GM12878 (cell line): ENCODE results near the gene GSTP1. TPM values are rescaled to one million over a fixed set of nuclear protein-coding genes. Genes with fewer than 3 reads are reported as not detected.

Experiments used
- ATAC-seq: fragments of 200-7000 bp; cut with Tn5 transposase; 3 replicates; pipeline ENCODE4 v1.9.1; 2020; ENCODE audit warnings: mild to moderate bottlenecking, moderate library complexity
- BruUV-seq: library from RNA; stranded (reverse); fragments of 400-500 nt; replicated peaks from 2 replicates; lab custom pipeline; 2021; lab: Mats Ljungman, UMichigan
- CTCF ChIA-PET: fragments of 300-600 bp; sonication (Branson Sonifier 250); formaldehyde crosslinking; extraction: SDS; loops from one replicate; lab custom pipeline; 2021; ENCODE audit warnings: inconsistent platforms; lab: Yijun Ruan, JAX
- POLR2A ChIA-PET: fragments of 350-600 bp; formaldehyde crosslinking; extraction: SDS; loops from one replicate; lab custom pipeline; 2021; ENCODE audit warnings: inconsistent platforms; lab: Charles Lee
- RAD21 ChIA-PET: fragments of 300-600 bp; sonication (Branson Sonifier 250); formaldehyde crosslinking; loops from one replicate; lab custom pipeline; 2023; ENCODE audit warnings: antibody characterized with exemption; ENCODE audit not compliant: unreplicated experiment; lab: Charles Lee
- SMC1A ChIA-PET: fragments of 300-600 bp; sonication (Branson Sonifier 250); formaldehyde crosslinking; loops from one replicate; lab custom pipeline; 2023; ENCODE audit not compliant: unreplicated experiment, uncharacterized antibody; lab: Charles Lee
- DNase-seq: peaks from one replicate; pipeline ENCODE4 v3.0.0-alpha.2; 2011; ENCODE audit warnings: low read depth, low spot score
- FAIRE-seq: peaks from 3 replicates; lab custom pipeline; 2011; peaks lifted over from hg19 to GRCh38; lab: Jason Lieb, UNC
- H2AFZ ChIP-seq: 2 replicates; pipeline ENCODE4 v1.6.0; 2011; ENCODE audit warnings: low read depth, low read length, control low read depth; ENCODE audit not compliant: control insufficient read depth
- H3K27ac ChIP-seq: 2 replicates; pipeline ENCODE4 v1.5.1; 2011; ENCODE audit warnings: control low read depth; ENCODE audit not compliant: control insufficient read depth, insufficient read depth
- H3K27me3 ChIP-seq, 2 experiments: replicated peaks in 1 of 2; 2 replicates each; pipeline versions ENCODE4 v1.6.0 to v1.6.1; 2011; ENCODE audit warnings: low read length in 1 of 2; ENCODE audit not compliant: control insufficient read depth in 2 of 2, insufficient read depth in 2 of 2
- H3K36me3 ChIP-seq, 2 experiments: 2 replicates each; pipeline ENCODE4 v1.5.1; 2011; ENCODE audit warnings: low read length in 1 of 2; ENCODE audit not compliant: control insufficient read depth in 2 of 2, insufficient read depth in 2 of 2
- H3K4me1 ChIP-seq: 2 replicates; pipeline ENCODE4 v1.6.1; 2011; ENCODE audit warnings: mild to moderate bottlenecking, low read length, moderate library complexity, mixed read lengths; ENCODE audit not compliant: control insufficient read depth, insufficient read depth
- H3K4me2 ChIP-seq: 2 replicates; pipeline ENCODE4 v1.6.0; 2011; ENCODE audit warnings: control low read depth; ENCODE audit not compliant: control insufficient read depth, insufficient read depth
- H3K4me3 ChIP-seq: fragments of 200-600 bp; sonication (generic); 2 replicates; pipeline ENCODE4 v1.5.1; 2016
- H3K79me2 ChIP-seq: 2 replicates; pipeline ENCODE4 v1.6.0; 2011; ENCODE audit warnings: low read length; ENCODE audit not compliant: control insufficient read depth, insufficient read depth
- H3K9ac ChIP-seq: 2 replicates; pipeline ENCODE4 v1.8.0; 2011; ENCODE audit warnings: low read length, control low read depth, mixed read lengths; ENCODE audit not compliant: control insufficient read depth, insufficient read depth
- H3K9me3 ChIP-seq: replicated peaks from 3 replicates; pipeline ENCODE4 v1.5.1; 2011; ENCODE audit warnings: mild to moderate bottlenecking, low read length; ENCODE audit not compliant: control insufficient read depth, insufficient read depth
- H4K20me1 ChIP-seq: 2 replicates; pipeline ENCODE4 v1.6.0; 2011; ENCODE audit not compliant: control insufficient read depth, insufficient read depth
- DPF2 ChIP-seq: fragments of 450-650 bp; IDR thresholded peaks from 2 replicates; pipeline ENCODE4 v1.6.1; 2017; ENCODE audit warnings: mild to moderate bottlenecking
- EED ChIP-seq: sonication (generic); IDR thresholded peaks from 2 replicates; pipeline ENCODE4 v1.6.1; 2016; ENCODE audit warnings: antibody characterized with exemption, low read depth
- EP300 ChIP-seq, 2 experiments: fragments of 150-350 bp in 1 of 2; IDR thresholded peaks; 2 replicates each; pipeline ENCODE4 v1.6.1; 2011 to 2012; ENCODE audit warnings: low read depth in 2 of 2, low read length in 2 of 2, borderline replicate concordance in 1 of 2, improper control_type of control experiment in 1 of 2, inconsistent platforms in 1 of 2; ENCODE audit not compliant: control insufficient read depth in 1 of 2
- EZH2 ChIP-seq: IDR thresholded peaks from 2 replicates; pipeline ENCODE4 v1.6.1; 2012; ENCODE audit warnings: low read depth, mild to moderate bottlenecking, control low read depth, inconsistent platforms, low read length, borderline replicate concordance; ENCODE audit not compliant: control insufficient read depth
- GATAD2B ChIP-seq: fragments of 450-650 bp; conservative IDR thresholded peaks from 2 replicates; pipeline ENCODE4 v1.6.1; 2017; ENCODE audit warnings: low read depth, mild to moderate bottlenecking, moderate library complexity
- MXI1 ChIP-seq: fragments of 150-350 bp; IDR thresholded peaks from 2 replicates; pipeline ENCODE4 v1.6.1; 2011; ENCODE audit warnings: low read depth, mild to moderate bottlenecking, inconsistent platforms, low read length, improper control_type of control experiment
- NR2C2 ChIP-seq: IDR thresholded peaks from 2 replicates; pipeline ENCODE4 v1.6.1; 2011; ENCODE audit warnings: borderline replicate concordance, low read depth; ENCODE audit not compliant: control insufficient read depth, insufficient read length
- PML ChIP-seq: IDR thresholded peaks from 2 replicates; pipeline ENCODE4 v1.6.1; 2012; ENCODE audit warnings: low read length, inconsistent platforms
- POLR2A ChIP-seq: IDR thresholded peaks from 2 replicates; pipeline ENCODE4 v1.6.1; 2011; ENCODE audit warnings: low read depth, mild to moderate bottlenecking, low read length
- TCF3 ChIP-seq: IDR thresholded peaks from 2 replicates; pipeline ENCODE4 v1.6.1; 2012; ENCODE audit warnings: low read depth, mild to moderate bottlenecking, low read length, borderline replicate concordance; ENCODE audit not compliant: insufficient read depth
- ZNF207 ChIP-seq: fragments of 450-650 bp; IDR thresholded peaks from 2 replicates; pipeline ENCODE4 v1.6.1; 2014; ENCODE audit warnings: antibody characterized with exemption, mild to moderate bottlenecking, borderline replicate concordance
- ZNF217 ChIP-seq: fragments of 450-650 bp; IDR thresholded peaks from 2 replicates; pipeline ENCODE4 v1.6.1; 2017; ENCODE audit warnings: antibody characterized with exemption, mild to moderate bottlenecking
- ZNF592 ChIP-seq: fragments of 450-650 bp; IDR thresholded peaks from 2 replicates; pipeline ENCODE4 v1.6.1; 2017; ENCODE audit warnings: mild to moderate bottlenecking, moderate library complexity
- WGBS: methylation state at CpG from one replicate; pipeline ENCODE4 v1.1.6; 2016; ENCODE audit warnings: low lambda C conversion rate; ENCODE audit not compliant: insufficient replicate concordance, insufficient coverage; ENCODE audit errors: missing lambda C conversion rate; 5-methylcytosine and 5-hydroxymethylcytosine counted together
- in situ Hi-C: fragments of 300-500 bp; cut with MboI; formaldehyde crosslinking; loops from 9 replicates; pipeline ENCODE4 v1.14.3; 2018; ENCODE audit warnings: mixed read lengths
- intact Hi-C: fragments of 100-400 bp; cut with micrococcal nuclease; formaldehyde crosslinking; loops from one replicate; pipeline ENCODE4 v1.14.2; 2022; ENCODE audit not compliant: unreplicated experiment
- polyA plus RNA-seq, 11 experiments: library from polyadenylated mRNA; depleted of rRNA in 4 of 11; unstranded in 6 of 11; stranded (reverse) in 5 of 11; fragments of >200 nt; fragmentation: Nextera tagmentation in 4 of 11; fragmentation: Illumina TruSeq in 1 of 11; extraction: Ambion mirVana in 4 of 11; extraction: Trizol in 1 of 11; gene quantifications; 1 replicate in 1 of 11; 2 replicates in 10 of 11; pipeline versions ENCODE4 v1.2.1 to v1.2.3, GENCODE V29; 2011 to 2016; ENCODE audit warnings: inconsistent platforms in 2 of 11, missing spikeins in 2 of 11, low read depth in 1 of 11
- total RNA-seq, 4 experiments: library from RNA; depleted of rRNA in 3 of 4; stranded (reverse); fragments of >200 nt in 3 of 4; fragmentation: Illumina TruSeq in 1 of 4; extraction: Trizol in 1 of 4; gene quantifications; 2 replicates each; pipeline versions ENCODE4 v1.2.1 to v1.2.3, GENCODE V29; 2013 to 2021

The GSTP1 gene
- total and polyA plus RNA-seq, 10 of the 15 experiments (the other 5 are each of a cell fraction or from before 2014, with no cell fraction given): 469 to 1,788 (median 955) TPM

- SMC1A ChIA-PET: interaction anchor here (0.7 to 6.4 kb wide), 11 partner anchors 15 to 72 kb away, joined by 3 to 52 read pairs (median 5); partner anchors contain the start of genes ACY3 and GSTP1
- no peaks in the 10 kb centered on the region for H3K36me3 ChIP-seq
- peak within 1 kb of the TSS; percentile 60 for H3K9ac ChIP-seq
- H3K79me2 ChIP-seq: no peaks in the 10 kb centered on the region
- CTCF ChIA-PET: interaction anchor here (0.6 to 6.4 kb wide), 25 partner anchors 8 to 554 kb away, joined by 3 to 71 read pairs (median 6); partner anchors contain the start of genes ACY3, CDK2AP2, CLCF1 and GSTP1
- H3K4me1 ChIP-seq: peaks cover 15% of the 10 kb centered on the region
- no peaks in the 10 kb centered on the region for H3K9me3 ChIP-seq
- in situ Hi-C loops (no loop called here), intact Hi-C loops (loop anchor here (1.0 kb wide), 1 partner anchor 30 kb away; no protein-coding TSS in a partner anchor)
- H4K20me1 ChIP-seq: no peaks in the 10 kb centered on the region
- peak within 1 kb of the TSS; percentile 96 for H3K4me2 ChIP-seq
- H3K4me3 ChIP-seq: peak within 1 kb of the TSS; percentile 71
- POLR2A ChIA-PET: interaction anchor here (0.6 to 2.7 kb wide), 15 partner anchors 13 to 228 kb away, joined by 3 to 16 read pairs (median 6); partner anchors contain the start of genes ACY3, GSTP1, PPP1CA and PTPRCAP
- WGBS: under 1% methylated on average over 79 of the region's 102 CpGs
- peak within 1 kb of the TSS; percentile 92 for H2AFZ ChIP-seq
- ATAC-seq (peak; percentile 77), DNase-seq (peak; percentile 51), FAIRE-seq (no peak)
- no TSS peak for BruUV-seq
- H3K27me3 ChIP-seq: no peaks in the 10 kb centered on the region
- H3K27ac ChIP-seq: peak within 1 kb of the TSS; percentile 79
- RAD21 ChIA-PET: interaction anchor here (0.7 to 5.1 kb wide), 21 partner anchors 13 to 278 kb away, joined by 3 to 38 read pairs (median 5); partner anchors contain the start of genes ACY3, GSTP1, PPP1CA and PTPRCAP
- TF ChIP-seq GATAD2B (peak; percentile 96), NR2C2 (no peak), POLR2A (peak; percentile 66), ZNF592 (peak; percentile 67; the same call in 1 of the 2 replicates), MXI1 (peak; percentile 90), ZNF217 (peak; percentile 94), PML (no peak), EED (peak; percentile 39; the same call in 1 of the 2 replicates), EZH2 (no peak), TCF3 (peak; percentile 93; the same call in 1 of the 2 replicates), EP300 (IDR thresholded peaks at IDR 0.05; ENCODE audit: borderline replicate concordance in 1 of 2, control insufficient read depth in 1 of 2, low read depth in 2 of 2, low read length in 2 of 2) (0 out of 4 replicates have a peak, but pooled peaks of 1 of the 2 experiments have one; percentile 23), DPF2 (peak; percentile 97), ZNF207 (peak; percentile 94)
These were observed 46.0 kb downstream of the GSTP1 start, which contains the start of gene NUDT8 for GRCh38 chr11:67629386-67630227. TSS of gene NUDT8 (minus strand) at chr11:67629937. CDS start at chr11:67629911, 26 bp downstream.
